ENCODE results near the gene HECW1.

DNA sequence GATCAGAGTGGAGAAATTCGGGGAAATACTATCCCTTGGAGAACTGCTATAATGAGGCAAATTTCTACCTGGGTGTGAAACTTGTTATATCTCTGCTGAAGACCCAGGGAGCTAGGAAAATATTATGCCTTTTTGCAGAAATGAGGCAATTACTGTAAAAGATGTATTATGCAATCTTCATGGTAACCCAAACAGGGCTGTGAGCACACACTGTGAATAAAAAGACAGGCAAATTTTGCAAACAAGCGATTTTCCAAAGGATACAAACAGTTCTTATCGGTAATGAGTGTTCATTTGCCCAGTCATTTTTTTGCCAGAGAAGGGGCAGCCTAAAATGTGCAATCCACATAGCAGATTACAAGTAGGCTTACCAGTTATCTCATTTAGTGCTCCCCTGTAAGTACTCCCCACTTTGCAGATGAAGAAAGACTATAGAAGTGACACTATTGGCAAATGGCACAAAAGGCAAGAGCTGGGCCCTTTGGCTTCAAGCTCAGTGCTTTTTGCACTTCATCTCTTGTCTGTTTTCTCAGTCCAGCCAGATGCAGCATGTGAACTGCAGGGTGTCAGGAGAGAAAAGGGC, 205.8 kb downstream of the HECW1 start:
- no peak for TF ChIP-seq EZH2 (IDR thresholded peaks at IDR 0.05)
- TF ChIP-seq FOXP2 (optimal IDR thresholded peaks at IDR 0.05; ENCODE audit: control extremely low read depth, extremely low read length, insufficient read depth) = no peak

Measured in SK-N-MC (cell line).